Retinal pigment epithelial cell (primary cell): ENCODE measurements around the gene WDR89.

ENCODE experiments used
- DNase-seq: peaks from one replicate; pipeline ENCODE4 v3.0.0-alpha.2; 2010; ENCODE audit warnings: low read depth
- H3K4me3 ChIP-seq: 2 replicates; pipeline ENCODE4 v1.5.1; 2011; ENCODE audit warnings: mild to moderate bottlenecking, low read length, control low read depth, moderate library complexity
- CTCF ChIP-seq: conservative IDR thresholded peaks from 2 replicates; pipeline ENCODE4 v1.5.1; 2011; ENCODE audit warnings: low read depth, low read length, control low read depth, inconsistent platforms

WDR89 gene

GRCh38 chr14:63654346-63654745, 12.7 kb upstream of the WDR89 start:
- no peak for DNase-seq
- no peak for TF ChIP-seq CTCF
- no peak overlapping the region for H3K4me3 ChIP-seq

- H3K4me3 ChIP-seq = no peak overlapping the region
- no peak for TF ChIP-seq CTCF
- DNase-seq = no peak
Observed at GRCh38 chr14:63652406-63652805, 10.7 kb upstream of the WDR89 start.

GRCh38 chr14:63650256-63650952, 8.7 kb upstream of the WDR89 start:
- no peak overlapping the region for H3K4me3 ChIP-seq
- DNase-seq = no peak

GRCh38 chr14:63647696-63648410, 6.2 kb upstream of the WDR89 start:
- H3K4me3 ChIP-seq = no peak overlapping the region
- no peak for TF ChIP-seq CTCF
- DNase-seq = no peak

More at GRCh38 chr14:63650256-63650952, 8.7 kb upstream of the WDR89 start:
- no peak for TF ChIP-seq CTCF

- no peak for TF ChIP-seq CTCF
- DNase-seq = no peak
- H3K4me3 ChIP-seq = no peak overlapping the region
Observed at GRCh38 chr14:63644741-63645140, 3.1 kb upstream of the WDR89 start.

GRCh38 chr14:63642656-63643382, 1.1 kb upstream of the WDR89 start:
- H3K4me3 ChIP-seq = peak overlapping the region; percentile 78
- no peak for TF ChIP-seq CTCF
- no peak for DNase-seq

GRCh38 chr14:63642229-63642611, 549 bp upstream of the WDR89 start:
- no peak for TF ChIP-seq CTCF
- DNase-seq = peak; percentile 87

More at GRCh38 chr14:63642229-63642611, 549 bp upstream of the WDR89 start:
- H3K4me3 ChIP-seq = peak overlapping the region; percentile 78
